HG02884 (cell line): ENCODE data around the gene ARHGAP15.

Experiments used
- ATAC-seq: cut with Tn5 transposase; IDR thresholded peaks from one replicate; pipeline ENCODE4 v1.9.1; 2021; ENCODE audit warnings: mild to moderate bottlenecking, moderate library complexity; ENCODE audit not compliant: unreplicated experiment

Gene ARHGAP15

DNA sequence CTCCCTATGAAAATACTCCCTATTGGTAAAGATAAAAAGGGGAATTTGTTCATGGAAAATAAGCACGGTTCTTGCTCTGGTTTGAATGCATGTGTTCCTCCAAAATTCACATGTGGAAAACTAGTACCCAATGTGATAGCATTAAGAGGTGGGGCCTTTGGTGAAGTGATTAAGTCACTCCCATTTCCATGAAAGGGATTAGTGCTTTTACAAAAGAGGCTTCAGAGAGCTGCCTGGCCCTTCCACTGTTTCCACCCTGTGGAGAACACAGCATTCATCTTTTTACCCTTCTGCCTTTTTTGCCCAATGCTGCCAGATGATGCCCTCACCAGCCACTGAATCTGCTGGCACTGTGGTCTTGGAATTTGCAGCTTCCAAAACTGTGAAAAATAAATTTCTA, 666.8 kb downstream of the ARHGAP15 start:
- no peak for ATAC-seq

DNA sequence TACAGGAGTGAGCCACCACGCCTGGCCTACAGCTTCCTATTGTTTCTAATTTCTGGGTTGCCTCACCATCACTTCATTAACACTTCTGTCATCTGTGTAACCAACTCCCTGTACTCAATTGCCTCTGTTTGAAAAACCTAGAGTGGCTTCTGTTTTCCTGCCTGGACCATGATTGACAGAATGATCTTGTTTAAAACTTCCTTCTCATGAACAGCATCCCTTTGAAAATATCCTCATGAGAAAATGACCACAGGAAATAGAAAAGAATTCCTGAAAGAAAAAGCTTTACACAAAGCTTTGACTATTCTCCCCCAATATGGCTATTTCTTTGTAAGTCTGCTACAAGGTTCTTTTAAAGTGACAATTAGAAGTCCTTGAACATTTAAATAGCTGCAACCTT, 672.3 kb downstream of the ARHGAP15 start:
- ATAC-seq = no peak

DNA sequence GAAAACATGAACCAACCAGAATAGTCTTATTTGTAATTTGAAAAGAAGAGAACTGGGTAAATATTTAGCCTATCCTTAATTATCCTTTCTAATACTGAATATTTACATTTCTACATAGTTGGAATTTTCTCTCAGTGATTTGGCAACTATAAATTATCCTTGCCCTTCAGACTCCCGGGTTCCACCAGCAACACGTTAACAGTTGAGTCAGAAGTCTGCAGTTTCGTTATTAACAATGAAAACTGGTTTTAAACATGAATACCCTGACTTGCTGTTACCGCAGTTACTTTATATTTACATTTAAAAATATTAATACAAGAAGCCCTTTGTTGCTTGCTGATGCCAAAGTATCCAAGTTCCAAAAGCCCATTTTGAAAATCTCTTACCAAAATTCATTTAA, 673.0 kb downstream of the ARHGAP15 start:
- peak; percentile 52 for ATAC-seq

DNA sequence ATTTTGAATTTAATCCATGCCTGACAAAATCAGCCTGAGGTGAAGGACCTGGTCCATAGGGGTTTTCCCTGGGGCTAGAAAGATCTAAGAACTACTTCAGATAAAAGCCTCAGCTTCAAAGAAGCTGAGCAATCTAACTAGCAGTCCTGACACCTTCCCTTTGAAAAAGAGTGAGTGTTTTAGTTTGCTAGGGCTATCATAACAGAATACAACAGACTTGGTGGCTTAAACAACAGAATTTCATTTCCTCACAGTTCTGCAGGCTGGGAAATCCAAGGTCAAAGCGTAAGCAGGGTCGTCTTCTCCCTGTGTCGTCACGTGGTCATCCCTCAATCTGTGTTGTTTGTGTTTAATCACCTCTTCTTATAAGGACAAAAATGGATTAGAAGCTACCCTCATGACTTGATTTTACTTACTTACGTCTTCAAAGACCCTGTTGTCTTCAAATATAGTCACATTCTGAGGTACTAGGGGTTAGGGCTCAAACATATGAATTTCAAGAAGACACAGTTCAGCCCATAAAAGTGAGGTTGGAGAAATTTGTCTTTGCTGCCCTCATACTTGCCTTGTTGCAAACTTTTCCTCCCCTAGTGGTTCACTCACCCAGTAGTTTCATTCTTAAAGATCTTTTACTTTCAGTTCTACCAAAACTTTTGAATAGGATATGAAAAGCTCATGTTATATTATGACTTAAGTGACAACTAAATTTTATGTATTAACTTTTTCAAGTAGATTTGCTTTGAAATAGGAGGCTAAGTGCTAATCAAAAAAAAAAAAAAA, 673.8 kb downstream of the ARHGAP15 start:
- peak; percentile 80 for ATAC-seq

DNA sequence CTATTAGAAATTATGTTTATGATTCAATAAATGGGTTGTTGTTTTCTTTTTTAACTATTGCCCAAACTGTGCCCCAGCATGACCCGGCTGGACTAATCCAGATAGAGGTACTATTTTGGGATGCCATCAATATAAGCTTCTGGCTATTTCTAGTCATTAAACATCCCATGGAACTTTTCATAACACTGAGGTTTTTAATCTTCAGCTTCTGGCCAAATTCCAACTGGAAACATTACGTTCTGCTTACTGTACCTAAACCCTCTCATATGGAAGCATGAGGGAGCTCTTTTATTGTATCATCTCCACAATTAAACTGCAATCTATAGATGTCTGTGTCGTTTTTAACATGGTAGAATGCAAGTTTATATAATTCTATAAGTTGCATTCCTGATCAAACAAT, 674.7 kb downstream of the ARHGAP15 start:
- ATAC-seq = no peak

DNA sequence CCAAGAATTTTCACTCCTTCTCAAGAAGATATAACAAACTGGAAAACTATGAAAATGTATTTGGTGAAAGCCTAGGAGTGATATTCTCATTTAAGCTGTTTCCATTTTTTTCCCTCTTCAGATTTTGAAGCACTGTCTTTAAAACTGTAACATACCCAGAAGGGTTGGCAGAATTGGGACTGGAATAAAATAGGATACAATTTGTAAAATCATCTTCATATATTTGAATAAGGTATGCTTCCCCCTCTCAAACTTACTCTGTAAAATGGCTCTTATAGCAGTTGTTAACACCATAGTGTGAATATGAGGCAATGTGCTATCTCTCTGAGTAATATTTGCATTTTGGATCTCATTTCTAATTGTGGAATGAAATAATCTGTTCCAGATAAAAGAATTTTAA, 676.4 kb downstream of the ARHGAP15 start:
- ATAC-seq = no peak

DNA sequence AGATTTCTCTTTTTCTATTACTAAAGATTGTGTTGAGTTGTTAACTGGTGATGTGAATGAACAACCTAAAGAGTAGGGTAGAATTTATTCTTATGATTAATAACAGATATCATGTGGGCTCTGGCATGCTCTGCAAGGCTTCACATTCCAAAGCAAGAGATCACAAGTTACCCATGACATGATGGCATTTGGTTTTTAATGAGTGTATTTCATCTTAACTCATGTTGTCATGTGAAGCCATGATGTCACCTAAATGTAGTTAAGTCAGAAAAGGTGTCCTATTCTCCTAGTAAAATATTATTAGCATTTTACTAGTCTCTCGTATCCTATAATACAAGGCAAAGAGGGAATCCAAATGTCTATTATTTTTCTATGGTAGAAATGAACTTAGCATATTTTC, 678.0 kb downstream of the ARHGAP15 start:
- ATAC-seq = no peak

DNA sequence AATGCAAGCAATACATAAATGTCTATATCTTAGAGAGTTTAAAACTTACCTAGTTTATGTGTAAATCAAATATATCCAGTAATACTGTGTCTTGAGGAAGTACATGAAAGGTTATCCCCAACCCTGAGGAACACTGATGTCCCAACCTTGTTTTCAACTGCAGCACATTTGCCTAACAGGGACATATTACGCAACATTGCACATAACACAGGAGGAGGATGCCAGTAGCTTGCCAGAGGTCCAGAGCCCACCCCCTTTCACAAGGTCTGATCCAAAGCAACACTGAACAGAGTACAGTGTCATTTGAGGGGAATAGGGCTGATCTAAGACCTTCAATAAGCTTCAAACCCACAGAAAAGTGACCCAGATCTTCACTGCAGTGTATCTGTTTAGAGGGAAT, 678.5 kb downstream of the ARHGAP15 start:
- ATAC-seq = no peak

DNA sequence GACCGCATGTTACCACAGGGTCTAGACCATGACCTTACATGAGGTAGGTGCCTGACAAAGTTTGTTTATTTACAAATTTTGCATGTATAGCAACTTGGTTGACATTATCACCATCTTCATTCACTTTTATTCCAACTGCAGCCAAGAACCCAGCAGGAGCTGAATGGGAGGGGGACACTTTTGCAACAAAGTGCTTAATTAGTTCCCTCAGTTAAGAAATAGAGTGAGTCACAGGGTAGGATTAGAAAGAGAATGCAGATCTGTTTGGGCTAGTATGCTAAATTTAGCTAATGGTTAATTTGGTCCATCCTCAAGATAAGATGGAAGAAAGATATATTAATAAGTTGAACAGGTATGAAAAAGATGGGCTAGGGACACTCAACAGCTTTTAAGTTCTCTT, 678.9 kb downstream of the ARHGAP15 start:
- no peak for ATAC-seq

DNA sequence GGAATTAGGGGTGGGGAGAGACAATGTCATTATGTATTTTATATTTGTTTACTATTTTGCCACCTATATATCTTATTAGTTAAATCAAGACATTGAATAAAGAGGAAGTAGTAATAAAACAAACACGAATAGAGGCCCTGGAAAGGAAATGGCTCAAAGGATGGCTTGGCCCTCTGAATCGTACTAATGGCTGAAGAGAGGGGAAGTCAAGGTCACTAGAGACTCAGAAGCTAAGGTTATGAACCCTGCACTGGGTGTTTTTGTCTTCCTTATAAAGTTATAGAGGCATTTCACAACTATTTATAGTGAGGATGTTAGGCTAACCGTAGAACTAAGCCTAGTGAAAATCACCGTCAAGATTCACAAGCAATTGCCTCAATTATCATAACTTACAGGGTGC, 685.9 kb downstream of the ARHGAP15 start:
- ATAC-seq = no peak

DNA sequence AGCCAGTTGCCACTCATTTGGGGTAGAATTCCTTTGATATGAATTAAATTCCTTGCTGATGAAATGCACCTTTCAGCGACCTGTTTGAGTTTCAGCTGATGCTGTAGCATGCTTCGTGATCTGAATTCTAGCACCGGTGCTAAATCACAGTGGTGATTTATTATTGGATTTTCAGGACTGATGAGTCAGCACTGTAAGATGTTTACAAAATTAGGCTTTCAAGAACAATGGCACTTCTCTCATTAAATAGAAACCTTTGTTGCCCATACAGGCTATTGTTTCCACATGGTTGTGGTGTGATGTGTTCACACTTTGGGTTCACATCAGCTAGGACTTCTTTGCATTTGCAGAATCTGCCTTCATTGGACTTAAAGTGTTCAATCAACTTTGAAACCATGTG, 687.7 kb downstream of the ARHGAP15 start:
- no peak for ATAC-seq
